ENCODE results near the gene PLEKHB2.
A peak's percentile ranks its signal among the peaks of the same experiment; 100 is the strongest.
"Not testable (repeated sequence)": the region's sequence is repeated elsewhere in the genome, so short reads cannot be mapped to it uniquely, and the experiment has no call there.

The PLEKHB2 gene

DNA sequence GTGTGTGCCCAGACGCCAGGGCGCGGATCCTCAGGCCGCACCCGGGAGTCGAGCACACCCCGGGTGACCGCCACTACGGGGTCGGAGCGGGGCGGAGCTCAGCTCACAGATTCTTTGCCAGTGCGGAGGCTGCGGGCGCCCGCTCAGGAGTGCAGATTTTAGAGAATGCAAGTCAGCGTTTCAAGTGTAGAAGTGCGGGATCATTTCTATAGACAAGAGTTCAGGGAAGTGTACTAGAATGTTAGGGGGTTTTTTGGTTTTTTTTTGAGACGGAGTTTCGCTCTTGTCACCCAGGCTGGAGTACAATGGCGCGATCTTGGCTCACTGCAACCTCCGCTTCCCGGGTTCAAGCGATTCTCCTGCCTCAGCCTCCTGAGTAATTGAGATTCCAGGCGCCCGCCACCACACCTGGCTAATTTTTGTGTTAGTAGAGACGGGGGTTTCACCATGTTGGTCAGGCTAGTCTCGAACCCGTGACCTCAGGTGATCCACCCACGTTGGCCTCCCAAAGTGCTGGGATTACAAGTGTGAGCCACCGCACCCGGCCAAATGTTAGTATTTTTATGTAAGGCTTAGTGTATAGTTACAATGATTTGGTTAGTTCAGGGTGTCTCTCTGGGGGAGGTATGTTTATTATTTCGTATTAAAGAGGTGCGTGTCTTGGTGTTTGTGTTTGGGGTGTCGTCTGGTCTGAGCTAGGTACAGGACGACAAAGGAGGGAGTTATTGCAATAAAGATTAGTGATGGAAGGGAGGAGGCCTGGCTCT lies 11.3 kb upstream of the PLEKHB2 start:
- DNase-seq (ENCODE audit: low spot score): no peak

DNA sequence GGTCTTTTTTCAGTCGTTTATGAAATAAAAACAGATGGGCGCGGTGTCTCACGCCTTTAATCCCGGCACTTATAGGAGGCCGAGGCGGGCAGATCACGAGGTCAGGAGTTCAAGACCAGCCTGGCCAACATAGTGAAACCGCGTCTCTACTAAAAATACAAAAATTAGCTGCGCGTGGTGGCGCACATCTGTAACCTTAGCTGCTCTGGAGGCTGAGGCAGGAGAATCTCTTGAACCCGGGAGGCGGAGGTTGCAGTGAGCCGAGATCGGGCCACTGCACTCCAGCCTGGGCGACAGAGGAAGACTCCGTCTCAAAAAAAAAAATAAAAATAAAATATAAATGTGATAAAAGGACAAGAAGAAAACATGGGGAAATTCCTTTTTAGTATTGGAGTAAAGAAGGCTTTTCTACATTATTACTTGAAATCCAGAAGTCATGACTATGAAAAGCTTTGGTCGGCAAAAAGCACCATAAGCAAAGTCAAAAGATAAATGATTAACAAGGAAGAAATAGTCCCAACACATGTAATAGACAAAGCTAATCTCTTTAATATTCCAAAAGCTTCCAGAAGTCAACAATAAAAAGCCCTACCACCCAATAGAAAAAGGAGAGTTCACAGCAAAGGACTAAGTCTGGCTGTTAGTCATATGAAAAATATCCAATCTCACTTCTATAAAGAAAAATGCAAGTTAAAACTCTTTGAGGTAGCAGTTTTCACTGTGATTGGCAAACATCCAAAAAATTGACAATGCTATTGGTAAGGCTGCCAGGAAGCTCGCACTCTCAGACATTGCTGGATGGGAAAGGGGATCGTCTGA lies 10.5 kb upstream of the PLEKHB2 start:
- DNase-seq (ENCODE audit: low spot score): no peak

DNA sequence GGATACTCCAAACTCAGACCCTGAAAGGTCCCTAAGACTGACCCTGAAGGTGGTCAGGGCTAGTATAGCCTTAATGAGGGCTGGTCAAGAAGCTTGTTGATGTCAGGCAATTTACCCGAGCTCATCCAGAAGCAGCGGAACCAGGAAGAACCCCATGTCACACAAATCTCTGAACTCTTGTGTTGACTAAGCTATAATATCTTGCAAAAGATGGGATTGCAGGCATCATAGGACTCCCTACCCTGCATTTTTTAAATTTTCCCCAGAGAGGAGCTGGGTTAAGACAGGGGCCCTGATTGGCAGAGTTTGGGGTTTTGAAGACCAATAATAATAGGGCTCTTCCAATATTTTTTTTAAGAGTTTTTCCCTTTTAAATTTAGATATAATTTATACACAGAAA lies 2.0 kb upstream of the PLEKHB2 start:
- DNase-seq (ENCODE audit: low spot score): no peak

DNA sequence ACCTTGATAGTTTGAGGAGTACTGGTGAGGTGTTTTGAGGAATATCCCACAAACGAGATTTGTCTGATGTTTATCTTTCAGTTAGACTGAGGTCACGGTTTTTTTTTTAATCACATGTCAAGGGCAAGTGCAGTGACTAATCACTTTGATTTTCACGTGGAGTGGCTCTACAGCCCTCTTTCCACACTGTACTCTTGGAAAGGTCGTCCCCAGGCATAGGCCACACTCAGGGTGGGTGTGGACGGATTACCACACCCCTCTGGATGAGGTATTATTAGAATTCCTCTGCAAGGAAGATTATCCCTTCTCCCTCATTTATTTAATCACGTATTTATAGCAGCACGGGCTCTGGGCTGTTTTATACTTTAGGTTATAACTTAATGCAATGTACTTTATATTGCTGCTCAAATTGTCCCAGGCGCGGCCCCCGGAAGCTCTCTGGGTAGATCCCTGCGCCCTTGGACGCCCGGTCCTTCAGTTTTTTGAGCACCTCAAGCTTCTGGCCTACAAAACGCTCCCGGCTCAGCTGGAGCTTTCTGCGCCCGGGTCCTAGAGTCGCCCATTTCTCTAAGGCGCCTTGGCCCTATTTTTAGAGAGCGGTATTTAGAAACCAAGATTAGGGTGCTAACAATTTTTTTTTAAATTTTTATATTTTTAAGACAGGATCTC lies 515 bp upstream of the PLEKHB2 start:
- DNase-seq (ENCODE audit: low spot score): peak; percentile 76

DNA sequence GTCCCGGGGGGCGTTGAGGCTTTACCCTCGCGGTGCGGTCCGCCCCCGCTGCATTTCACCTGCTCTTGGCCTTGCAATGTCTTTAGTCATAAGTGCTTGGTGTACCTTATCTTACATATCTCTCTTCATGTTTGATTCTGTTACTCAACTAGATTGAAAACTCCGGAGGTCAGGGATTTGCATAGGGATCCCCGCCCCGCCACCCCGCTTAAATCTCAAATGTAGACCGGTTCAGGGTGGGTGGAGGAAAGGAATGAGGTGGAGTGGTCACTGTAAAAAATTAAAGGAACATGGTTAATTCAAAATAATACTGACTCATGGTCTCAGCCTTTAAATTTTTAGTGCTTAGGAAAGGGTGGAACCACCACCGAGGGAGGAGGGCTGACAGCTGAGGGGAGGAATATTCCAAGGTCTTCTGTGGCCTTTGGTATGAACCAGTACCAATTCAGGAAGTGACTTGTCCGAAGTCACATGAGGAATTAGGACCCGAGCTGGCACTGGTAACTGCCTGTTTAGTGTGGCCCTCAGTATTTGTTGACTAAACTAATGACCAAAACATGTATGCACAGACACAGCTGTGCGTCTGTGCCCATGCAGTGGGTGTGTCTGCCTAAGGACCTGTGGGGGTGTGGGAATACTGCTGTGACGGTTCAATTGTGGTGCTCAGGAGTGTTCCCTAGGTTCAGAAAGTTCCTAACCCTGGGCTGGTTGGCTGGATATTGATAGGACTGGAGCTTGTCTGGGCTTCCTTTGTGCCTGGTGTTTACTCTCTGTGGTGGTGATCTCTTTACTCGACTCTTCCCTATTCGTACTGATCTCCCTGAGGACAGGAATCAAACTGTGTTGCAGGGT lies 1.0 kb downstream of the PLEKHB2 start:
- no peak for DNase-seq (ENCODE audit: low spot score)

DNA sequence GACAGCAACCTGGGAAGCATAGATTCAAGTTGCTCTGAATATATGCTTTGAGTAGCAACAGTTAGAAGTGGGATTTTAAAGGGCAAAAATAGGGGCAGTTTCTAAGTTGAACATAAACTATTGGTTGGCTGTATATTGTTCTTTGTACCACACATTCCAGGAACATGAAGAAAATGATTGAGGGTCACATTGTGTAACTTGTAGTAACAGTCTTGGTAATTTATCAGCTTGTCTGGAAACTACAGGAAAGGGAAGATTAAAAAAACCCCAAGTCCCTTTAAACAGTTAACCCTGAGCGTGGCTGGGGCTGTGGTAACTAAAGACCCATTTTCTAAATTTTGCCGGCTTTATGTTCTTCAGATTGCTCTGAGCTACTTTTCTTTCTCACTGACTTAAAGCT lies 7.4 kb downstream of the PLEKHB2 start:
- no peak for DNase-seq (ENCODE audit: low spot score)

DNA sequence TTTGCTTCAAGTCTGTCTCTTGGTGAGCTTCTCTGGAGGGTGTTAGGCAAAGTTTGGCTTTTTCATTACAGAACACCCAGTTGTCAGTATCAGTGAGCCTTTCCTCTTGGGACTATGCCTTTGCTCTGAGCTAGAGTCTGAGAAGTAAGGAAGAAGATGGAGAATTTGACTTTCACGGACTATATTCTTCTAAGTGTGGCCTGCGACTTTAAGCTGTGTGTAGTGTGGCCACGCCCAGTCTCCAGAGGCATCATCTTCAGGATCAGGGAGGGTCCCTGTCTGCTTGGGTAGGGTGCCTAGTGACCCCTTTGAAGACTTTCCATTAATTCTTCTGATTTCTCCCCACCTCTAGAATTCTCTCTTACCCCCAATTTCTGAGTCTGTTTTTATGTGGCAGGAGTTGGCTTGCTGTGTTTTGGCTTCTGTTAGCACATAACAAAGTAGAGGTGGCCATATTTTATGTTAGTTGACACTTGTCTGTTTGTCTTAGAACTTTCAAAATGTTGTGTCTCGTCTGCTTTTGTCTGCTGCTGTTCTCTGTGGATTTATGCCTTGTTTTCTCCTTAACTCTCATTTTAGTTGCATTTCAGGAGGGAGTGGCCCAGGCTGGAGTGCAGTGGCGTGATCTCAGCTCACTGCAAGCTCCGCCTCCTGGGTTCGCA lies 8.6 kb downstream of the PLEKHB2 start:
- no peak for DNase-seq (ENCODE audit: low spot score)

DNA sequence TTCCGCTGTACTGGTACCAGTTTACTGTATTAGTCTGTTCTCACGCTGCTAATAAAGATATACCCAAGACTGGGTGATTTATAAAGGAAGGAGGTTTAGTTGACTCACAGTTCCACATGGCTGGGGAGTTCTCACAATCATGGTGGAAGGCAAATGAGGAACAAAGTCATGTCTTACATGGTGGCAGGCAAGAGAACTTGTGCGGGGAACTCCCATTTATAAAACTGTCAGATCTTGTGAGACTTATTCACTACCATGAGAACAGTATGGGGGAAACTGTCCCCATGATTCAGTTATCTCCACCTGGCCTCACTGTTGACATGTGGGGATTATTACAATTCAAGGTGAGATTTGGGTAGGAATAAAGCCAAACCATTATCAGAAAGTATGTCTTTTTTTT lies 9.8 kb downstream of the PLEKHB2 start:
- DNase-seq (ENCODE audit: low spot score): not testable (repeated sequence)

DNA sequence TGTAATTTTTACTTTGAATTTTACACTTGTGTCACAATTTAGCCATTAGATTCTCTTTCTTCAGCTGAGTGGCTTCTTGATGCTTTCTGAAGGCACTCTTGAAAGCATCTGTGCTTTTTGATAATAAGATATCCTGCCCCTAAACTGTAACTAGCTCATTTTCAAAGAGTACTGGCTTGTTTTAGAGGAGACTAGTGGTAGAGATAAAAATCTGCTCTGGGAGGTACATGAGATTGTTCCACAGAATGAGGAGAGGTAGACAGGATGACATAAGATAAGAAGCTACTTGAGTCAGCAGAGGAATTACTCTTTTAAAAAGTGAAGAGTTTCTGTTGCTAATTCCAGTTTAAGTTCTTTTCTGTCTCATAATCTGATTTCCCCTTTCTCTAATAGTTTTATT lies 10.6 kb downstream of the PLEKHB2 start:
- no peak for DNase-seq (ENCODE audit: low spot score)

DNA sequence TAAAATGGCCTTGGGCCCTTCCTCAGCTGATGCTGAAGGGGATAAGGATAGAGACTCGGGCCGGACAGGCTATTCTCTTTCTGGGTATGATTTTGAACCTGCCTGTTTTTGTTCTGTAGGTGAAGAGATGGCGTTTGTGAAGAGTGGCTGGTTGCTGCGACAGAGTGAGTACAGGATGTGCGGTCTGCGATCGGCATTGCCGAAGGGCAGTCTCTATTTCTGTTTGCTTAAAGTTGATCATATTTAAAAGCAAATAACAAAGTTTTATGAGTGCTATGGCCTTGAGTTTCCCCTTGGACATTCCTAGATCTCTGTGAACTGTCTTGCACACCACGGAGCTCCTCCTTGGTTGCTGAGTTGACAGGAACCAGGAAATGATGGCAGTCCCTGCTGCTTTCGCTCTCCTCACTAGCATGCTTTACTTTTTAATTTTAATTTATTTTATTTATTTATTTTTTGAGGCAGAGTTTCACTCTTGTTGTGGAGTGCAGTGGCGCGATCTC lies 15.7 kb downstream of the PLEKHB2 start:
- DNase-seq (ENCODE audit: low spot score): no peak

DNA sequence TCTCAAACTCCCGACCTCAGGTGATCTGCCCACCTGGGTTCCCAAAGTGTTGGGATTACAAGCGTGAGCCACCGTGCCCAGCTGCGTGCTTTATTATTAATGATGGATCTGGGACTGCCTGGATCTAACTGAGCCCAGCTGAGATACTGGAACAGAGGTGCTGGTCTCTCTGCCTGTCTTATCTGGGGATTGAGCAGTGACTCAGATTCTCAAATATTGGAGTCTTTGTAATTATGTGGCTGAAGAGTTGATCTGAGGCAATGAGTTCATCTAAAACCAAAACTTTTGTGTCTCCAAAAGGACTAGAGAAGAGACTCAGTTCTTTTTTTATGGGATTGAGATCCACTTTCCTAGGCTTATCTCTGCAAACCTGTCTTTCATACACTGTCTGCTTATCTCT lies 16.3 kb downstream of the PLEKHB2 start:
- DNase-seq (ENCODE audit: low spot score): no peak

DNA sequence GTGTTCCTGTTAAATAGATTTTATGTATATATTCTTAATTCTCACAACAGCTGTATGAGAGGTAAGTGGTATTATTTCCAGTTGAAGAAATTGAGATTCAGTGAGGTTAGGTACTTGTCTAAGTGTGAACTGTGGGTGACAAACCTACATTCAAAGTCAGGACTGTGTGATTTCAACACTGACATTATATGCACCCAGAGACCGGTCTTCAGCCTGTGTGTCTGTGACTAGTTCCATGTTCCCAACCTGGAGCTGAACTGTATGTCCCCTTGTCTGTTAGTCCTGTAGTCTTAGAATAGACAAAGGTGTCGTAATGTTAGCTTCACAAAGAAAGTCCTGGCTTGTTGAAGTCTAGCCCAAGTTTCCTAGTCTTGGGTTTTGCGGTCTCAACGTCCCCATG lies 17.4 kb downstream of the PLEKHB2 start:
- DNase-seq (ENCODE audit: low spot score): no peak

DNA sequence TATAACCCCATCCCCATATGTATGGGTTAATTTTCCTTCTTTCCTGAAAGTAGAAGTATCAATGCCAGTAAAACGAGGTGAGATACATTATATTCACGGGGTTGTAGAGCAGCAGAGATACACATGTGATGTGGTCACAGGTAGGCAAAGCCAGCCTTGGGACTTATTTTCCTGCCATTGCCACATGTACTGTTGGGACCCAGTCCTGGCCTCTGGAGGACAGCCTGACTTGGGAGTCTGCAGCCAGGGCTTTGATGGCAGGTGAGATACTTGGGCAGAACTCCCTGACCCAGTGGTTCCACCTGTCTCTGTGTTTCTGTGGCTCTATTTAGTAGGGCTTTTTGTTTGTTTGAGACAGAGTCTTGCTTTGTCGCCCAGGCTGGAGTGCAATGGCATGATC lies 18.1 kb downstream of the PLEKHB2 start:
- DNase-seq (ENCODE audit: low spot score): no peak

DNA sequence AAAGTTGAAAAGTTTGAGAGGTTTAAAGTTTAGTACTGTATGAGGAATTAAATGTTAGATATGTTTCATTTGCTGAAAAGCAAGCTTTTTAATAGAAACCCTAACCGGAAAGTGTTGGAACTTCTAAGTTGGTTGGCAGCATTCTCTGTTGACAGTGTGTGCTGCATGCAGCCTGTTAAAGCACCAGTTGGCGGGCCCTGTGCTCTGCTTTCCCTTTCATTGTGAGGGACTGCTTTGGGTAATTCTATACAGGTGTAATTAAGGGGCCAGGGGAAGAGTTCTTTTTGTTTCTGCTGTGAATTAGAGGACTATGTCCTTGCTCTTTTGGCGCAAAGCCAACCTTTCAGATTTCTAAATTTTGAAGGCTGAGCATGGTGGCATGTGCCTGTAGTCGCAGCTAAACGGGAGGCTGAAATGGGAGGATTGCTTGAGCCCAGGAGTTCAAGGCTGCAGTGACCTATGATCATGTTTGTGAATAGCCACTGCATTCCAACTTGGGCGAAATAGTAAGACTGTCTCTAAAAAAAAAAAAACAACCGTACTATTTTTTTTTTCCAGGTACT lies 20.1 kb downstream of the PLEKHB2 start:
- DNase-seq (ENCODE audit: low spot score): no peak

DNA sequence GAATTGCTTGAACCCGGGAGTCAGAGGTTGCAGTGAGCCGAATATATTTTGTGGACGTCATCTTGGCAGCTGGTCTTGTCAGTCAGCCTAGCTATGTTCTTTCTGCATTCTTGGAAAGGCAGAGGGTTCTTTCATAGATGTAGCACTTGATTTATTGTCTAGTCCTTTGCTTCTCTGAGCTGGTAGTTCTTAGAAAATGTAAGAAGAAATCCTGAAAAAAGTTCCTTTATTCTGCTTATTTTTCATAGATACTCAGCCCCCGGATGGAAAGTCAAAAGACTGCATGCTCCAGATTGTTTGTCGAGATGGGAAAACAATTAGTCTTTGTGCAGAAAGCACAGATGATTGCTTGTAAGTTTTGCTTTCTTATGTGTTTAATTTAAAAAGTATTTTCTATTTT lies 21.3 kb downstream of the PLEKHB2 start:
- DNase-seq (ENCODE audit: low spot score): no peak

DNA sequence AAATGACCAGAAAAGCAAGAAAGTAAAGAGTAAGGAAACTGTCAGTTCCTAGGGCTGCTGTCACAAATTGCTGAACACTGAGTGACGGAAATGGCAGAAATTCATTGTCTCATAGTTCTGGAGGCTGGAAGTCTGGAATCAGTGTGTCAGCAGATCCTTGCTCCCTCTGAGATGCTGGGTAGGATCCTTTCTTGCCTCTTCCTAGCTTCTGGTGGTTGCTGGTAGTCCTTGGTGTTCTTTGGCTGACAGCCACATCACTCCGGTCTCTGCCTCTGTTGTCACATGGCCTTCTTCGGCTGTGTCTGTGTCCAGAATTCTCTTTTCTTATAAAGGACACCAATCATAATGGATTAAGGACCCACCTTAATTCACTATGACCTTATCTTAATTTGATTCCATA lies 21.9 kb downstream of the PLEKHB2 start:
- no peak for DNase-seq (ENCODE audit: low spot score)

DNA sequence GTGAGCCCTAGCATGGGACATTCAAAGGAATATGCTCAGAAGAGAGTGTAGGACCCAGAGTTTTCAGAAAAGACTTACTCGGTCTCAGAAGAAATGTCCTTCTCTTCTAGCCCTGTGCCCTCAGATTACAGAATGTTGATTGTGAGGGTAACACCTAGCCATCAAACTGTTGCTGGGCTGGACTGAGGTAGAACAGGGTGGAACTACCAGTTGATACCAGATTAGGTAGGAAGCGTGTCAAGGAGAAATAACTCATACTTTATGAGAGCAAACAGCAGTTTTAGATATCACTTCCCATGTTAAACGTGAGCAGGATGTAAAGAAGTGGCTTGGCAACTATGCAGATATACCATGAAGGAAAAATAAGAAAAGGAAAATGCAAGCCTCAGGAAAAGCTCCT lies 22.8 kb downstream of the PLEKHB2 start:
- no peak for DNase-seq (ENCODE audit: low spot score)

DNA sequence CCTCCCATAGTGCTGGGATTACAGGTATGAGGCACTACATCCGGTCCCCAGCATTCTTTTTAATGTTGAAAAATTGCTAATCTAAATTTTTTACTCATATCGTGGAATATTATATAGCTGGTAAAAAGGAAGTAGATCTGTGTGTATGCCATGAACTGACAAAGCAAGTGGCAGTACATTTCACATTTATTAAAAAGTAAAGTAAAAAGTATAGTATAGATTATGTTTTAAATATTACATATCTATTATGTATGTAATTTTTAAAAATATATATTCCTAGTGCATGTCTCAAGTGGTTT lies 25.1 kb downstream of the PLEKHB2 start:
- no peak for DNase-seq (ENCODE audit: low spot score)

DNA sequence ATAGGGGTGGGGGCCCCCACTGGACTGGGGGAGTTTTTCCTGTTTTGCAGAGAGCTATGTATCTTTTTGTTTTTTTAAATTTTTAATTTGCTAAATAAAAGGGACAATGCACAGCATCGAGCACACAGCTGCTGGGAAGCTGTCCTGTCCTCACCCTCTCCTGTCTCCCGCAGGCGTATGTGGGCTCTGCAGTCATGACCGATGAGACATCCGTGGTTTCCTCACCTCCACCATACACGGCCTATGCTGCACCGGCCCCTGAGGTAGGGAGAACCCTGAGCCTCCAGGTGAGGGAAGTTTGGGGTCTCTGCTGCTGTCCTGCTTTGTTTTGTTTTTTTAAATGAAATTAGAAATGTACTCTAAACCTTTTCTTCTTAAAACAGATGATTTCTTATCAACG lies 27.6 kb downstream of the PLEKHB2 start:
- DNase-seq (ENCODE audit: low spot score): no peak

DNA sequence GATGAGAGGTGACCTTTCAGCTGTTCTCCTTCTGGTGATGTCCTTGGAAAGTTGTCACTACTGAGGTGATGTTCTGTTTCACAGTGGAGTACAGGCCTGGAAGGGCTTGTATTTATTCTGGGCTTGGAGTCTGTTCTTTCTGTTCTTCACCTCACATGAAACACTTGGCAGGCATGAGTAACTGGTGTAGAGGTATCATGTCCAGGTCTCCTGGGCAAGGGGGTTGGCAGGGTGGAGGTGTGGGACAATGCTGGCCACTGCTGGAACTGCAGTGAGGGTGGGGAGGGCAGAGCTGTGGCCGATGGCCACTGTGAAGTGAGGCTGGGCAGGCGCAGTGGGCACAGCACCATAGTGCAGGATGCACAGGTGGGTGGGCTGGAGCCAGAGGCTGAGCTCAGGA lies 35.4 kb downstream of the PLEKHB2 start:
- no peak for DNase-seq (ENCODE audit: low spot score)

DNA sequence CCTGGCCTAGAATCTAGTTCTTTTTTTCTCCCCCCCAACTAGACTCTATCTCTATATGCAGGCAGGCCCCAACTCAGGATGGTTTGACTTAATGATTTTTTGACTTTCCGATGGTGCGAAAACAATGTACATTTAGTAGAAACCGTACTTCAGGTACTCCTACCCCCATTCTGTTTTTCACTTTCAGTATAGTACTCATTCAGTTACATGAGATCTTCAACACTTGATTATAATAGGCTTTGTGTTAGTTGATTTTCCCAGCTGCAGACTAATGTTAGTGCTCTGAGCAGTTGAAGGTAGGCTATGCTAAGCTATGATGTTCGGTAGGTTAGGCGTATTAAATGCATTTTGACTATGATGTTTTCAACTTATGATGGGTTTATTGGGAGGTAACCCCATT lies 37.7 kb downstream of the PLEKHB2 start:
- DNase-seq (ENCODE audit: low spot score): no peak

All from CD4-positive, alpha-beta T cell treated with Interleukin-2 at 100 ng/mL for 4 hours (primary cell).